ENCODE data around the gene ZSCAN22. TPM values are rescaled to one million over a fixed set of nuclear protein-coding genes. Genes with fewer than 3 reads are reported as not detected.

The ZSCAN22 gene
- total RNA-seq: 4.1 TPM

GRCh38 chr19:58326914-58327726 is at the start of gene ZSCAN22:
Gene ZSCAN22 (plus strand): TSS chr19:58326994. CDS start chr19:58334803, 7,809 bp downstream.

GRCh38 chr19:58278541-58279041 is 48.2 kb upstream of the ZSCAN22 start, which contains the start of gene ZNF8:
Gene ZNF8 (plus strand): TSS chr19:58278955. CDS start chr19:58279082, 127 bp downstream.

GRCh38 chr19:58305065-58305931 is 21.5 kb upstream of the ZSCAN22 start, which contains the start of gene ERVK3-1:
Gene ERVK3-1 (plus strand): TSS chr19:58305377. CDS start chr19:58312169, 6,792 bp downstream.

GRCh38 chr19:58352760-58353671 is 26.2 kb downstream of the ZSCAN22 start, which contains the start of gene A1BG:
Gene A1BG (minus strand): TSS chr19:58353492. CDS start chr19:58353437, 55 bp downstream.

GRCh38 chr19:58362272-58362994 is 35.6 kb downstream of the ZSCAN22 start, which contains the start of gene ZNF497:
Gene ZNF497 (minus strand): TSS chr19:58362751. CDS start chr19:58357635, 5,116 bp downstream.

GRCh38 chr19:58380662-58381459 is 54.1 kb downstream of the ZSCAN22 start, which contains the start of gene ZNF837:
Gene ZNF837 (minus strand): TSS chr19:58381030. CDS start chr19:58369332, 11,698 bp downstream.

GRCh38 chr19:58386576-58387337 is 60.0 kb downstream of the ZSCAN22 start, which contains the start of gene RPS5:
Gene RPS5 (plus strand): TSS chr19:58387269. CDS start chr19:58388138, 869 bp downstream.

Other genes with a start within 250 kb of the ZSCAN22 start
- gene ZSCAN18, start 228.8 kb upstream of the ZSCAN22 start, total RNA-seq: 140 TPM
- gene ZNF329, start 176.2 kb upstream of the ZSCAN22 start, total RNA-seq: 30.3 TPM
- gene ZNF274, start 143.9 kb upstream of the ZSCAN22 start, total RNA-seq: 37.1 TPM
- gene ZNF544, start 98.1 kb upstream of the ZSCAN22 start, total RNA-seq: 105 TPM
- gene ZNF8, start 48.0 kb upstream of the ZSCAN22 start, total RNA-seq: 21.1 TPM
- gene ERVK3-1, start 21.6 kb upstream of the ZSCAN22 start, total RNA-seq: 37.8 TPM
- gene A1BG, start 26.5 kb downstream of the ZSCAN22 start, total RNA-seq: 6.0 TPM
- gene ZNF497, start 35.8 kb downstream of the ZSCAN22 start, total RNA-seq: 8.7 TPM
- gene ZNF837, start 54.0 kb downstream of the ZSCAN22 start, total RNA-seq: 4.4 TPM
- gene RPS5, start 60.3 kb downstream of the ZSCAN22 start, total RNA-seq: 834 TPM
- gene RNF225, start 68.7 kb downstream of the ZSCAN22 start, total RNA-seq: not detected
- 20.0 TPM for gene ZNF584, start 81.7 kb downstream of the ZSCAN22 start, total RNA-seq
- gene ZNF132, start 113.2 kb downstream of the ZSCAN22 start, total RNA-seq: 13.2 TPM
- gene ZNF324B, start 124.6 kb downstream of the ZSCAN22 start, total RNA-seq: 19.1 TPM
- gene ZNF324, start 140.1 kb downstream of the ZSCAN22 start, total RNA-seq: 35.8 TPM
- 19.0 TPM for gene ZNF446, start 149.4 kb downstream of the ZSCAN22 start, total RNA-seq
- gene SLC27A5, start 185.0 kb downstream of the ZSCAN22 start, total RNA-seq: 4.9 TPM
- gene ZBTB45, start 192.8 kb downstream of the ZSCAN22 start, total RNA-seq: 7.4 TPM
- 264 TPM for gene TRIM28, start 217.1 kb downstream of the ZSCAN22 start, total RNA-seq
- 71.1 TPM for gene CHMP2A, start 228.1 kb downstream of the ZSCAN22 start, total RNA-seq
- 40.4 TPM for gene UBE2M, start 231.6 kb downstream of the ZSCAN22 start, total RNA-seq
- gene MZF1, start 246.3 kb downstream of the ZSCAN22 start, total RNA-seq: 35.8 TPM